HEK293T (cell line): ENCODE results near the gene KRTAP10-8.

ENCODE experiments used
- CTCF ChIA-PET: fragments of 350-600 bp; formaldehyde crosslinking; extraction: SDS; loops from one replicate; lab custom pipeline; 2021; ENCODE audit warnings: antibody characterized with exemption, inconsistent platforms; lab: Yijun Ruan, JAX
- POLR2A ChIA-PET: fragments of 350-600 bp; formaldehyde crosslinking; extraction: SDS; loops from one replicate; lab custom pipeline; 2020; ENCODE audit warnings: antibody characterized with exemption, inconsistent platforms; lab: Yijun Ruan, JAX
- DNase-seq: peaks from one replicate; pipeline ENCODE4 v3.0.0; 2012; ENCODE audit warnings: mixed read lengths; ENCODE audit errors: extremely low spot score
- ARNT ChIP-seq: fragments of 450-650 bp; IDR thresholded peaks from 2 replicates; pipeline ENCODE4 v1.6.1; 2017; ENCODE audit warnings: mild to moderate bottlenecking
- BHLHE40 ChIP-seq: fragments of 450-650 bp; IDR thresholded peaks from 2 replicates; pipeline ENCODE4 v1.6.1; 2016; ENCODE audit warnings: mild to moderate bottlenecking, moderate library complexity, borderline replicate concordance
- CTBP1 ChIP-seq: fragments of 450-650 bp; IDR thresholded peaks from 2 replicates; pipeline ENCODE4 v1.6.1; 2016; ENCODE audit warnings: borderline replicate concordance
- ELF4 ChIP-seq: fragments of 450-650 bp; IDR thresholded peaks from 2 replicates; pipeline ENCODE4 v1.6.1; 2017; ENCODE audit warnings: antibody characterized with exemption
- FOXA1 ChIP-seq: fragments of 450-650 bp; IDR thresholded peaks from 2 replicates; pipeline ENCODE4 v1.6.1; 2016; ENCODE audit warnings: mild to moderate bottlenecking
- FOXK2 ChIP-seq: fragments of 450-650 bp; IDR thresholded peaks from 2 replicates; pipeline ENCODE4 v1.6.1; 2016; ENCODE audit warnings: mild to moderate bottlenecking
- FOXM1 ChIP-seq: fragments of 450-650 bp; IDR thresholded peaks from 2 replicates; pipeline ENCODE4 v1.6.1; 2017; ENCODE audit warnings: mild to moderate bottlenecking, borderline replicate concordance
- HDGF ChIP-seq: fragments of 450-650 bp; IDR thresholded peaks from 2 replicates; pipeline ENCODE4 v1.6.1; 2017; ENCODE audit warnings: antibody characterized with exemption, borderline replicate concordance
- L3MBTL2 ChIP-seq: fragments of 450-650 bp; conservative IDR thresholded peaks from 2 replicates; pipeline ENCODE4 v1.6.1; 2016; ENCODE audit warnings: mild to moderate bottlenecking
- LEF1 ChIP-seq: fragments of 450-650 bp; IDR thresholded peaks from 2 replicates; pipeline ENCODE4 v1.6.1; 2017; ENCODE audit warnings: mild to moderate bottlenecking, borderline replicate concordance
- NFRKB ChIP-seq: fragments of 450-650 bp; IDR thresholded peaks from 2 replicates; pipeline ENCODE4 v1.6.1; 2016; ENCODE audit warnings: mild to moderate bottlenecking, moderate library complexity
- SP1 ChIP-seq: fragments of 450-650 bp; IDR thresholded peaks from 2 replicates; pipeline ENCODE4 v1.6.1; 2017
- SUZ12 ChIP-seq: fragments of 450-650 bp; IDR thresholded peaks from 2 replicates; pipeline ENCODE4 v1.6.1; 2016; ENCODE audit warnings: mild to moderate bottlenecking
- TARDBP ChIP-seq: fragments of 450-650 bp; IDR thresholded peaks from 2 replicates; pipeline ENCODE4 v1.6.1; 2016
- ZNF384 ChIP-seq: fragments of 450-650 bp; IDR thresholded peaks from 2 replicates; pipeline ENCODE4 v1.6.1; 2016
- TF ChIP-seq, protein P1 (sequence below): fragments of 450-650 bp; IDR thresholded peaks from 2 replicates; pipeline ENCODE4 v1.6.1; 2016

Gene KRTAP10-8

GRCh38 chr21:44618504-44618903, 6.6 kb downstream of the KRTAP10-8 start:
- DNase-seq = no peak
- TF ChIP-seq SP1 (no peak), FOXK2 (no peak), NFRKB (no peak), FOXM1 (no peak), TARDBP (no peak), CTBP1 (no peak), ARNT (no peak), HDGF (no peak)
- TF ChIP-seq, protein P1, sequence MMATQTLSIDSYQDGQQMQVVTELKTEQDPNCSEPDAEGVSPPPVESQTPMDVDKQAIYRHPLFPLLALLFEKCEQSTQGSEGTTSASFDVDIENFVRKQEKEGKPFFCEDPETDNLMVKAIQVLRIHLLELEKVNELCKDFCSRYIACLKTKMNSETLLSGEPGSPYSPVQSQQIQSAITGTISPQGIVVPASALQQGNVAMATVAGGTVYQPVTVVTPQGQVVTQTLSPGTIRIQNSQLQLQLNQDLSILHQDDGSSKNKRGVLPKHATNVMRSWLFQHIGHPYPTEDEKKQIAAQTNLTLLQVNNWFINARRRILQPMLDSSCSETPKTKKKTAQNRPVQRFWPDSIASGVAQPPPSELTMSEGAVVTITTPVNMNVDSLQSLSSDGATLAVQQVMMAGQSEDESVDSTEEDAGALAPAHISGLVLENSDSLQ = no peak
- CTCF ChIA-PET = no interaction called here
- POLR2A ChIA-PET = no interaction called here

- ChIA-PET CTCF (no interaction called here), POLR2A (no interaction called here)
- TF ChIP-seq L3MBTL2 (no peak), ELF4 (no peak), SUZ12 (no peak), FOXK2 (no peak), FOXM1 (no peak), LEF1 (no peak), HDGF (no peak), FOXA1 (no peak)
- DNase-seq = no peak
These were observed 7.0 kb downstream of the KRTAP10-8 start for GRCh38 chr21:44618909-44619308.

- DNase-seq = no peak
- POLR2A ChIA-PET = no interaction called here
- CTCF ChIA-PET = no interaction called here
- TF ChIP-seq, protein P1 = no peak
- TF ChIP-seq L3MBTL2 = no peak
- no peak for TF ChIP-seq FOXA1
- no peak for TF ChIP-seq FOXK2
- TF ChIP-seq FOXM1 = no peak
- TF ChIP-seq LEF1 = no peak
These were observed 8.0 kb downstream of the KRTAP10-8 start for GRCh38 chr21:44619886-44620285.

- CTCF ChIA-PET = no interaction called here
- POLR2A ChIA-PET = no interaction called here
- TF ChIP-seq FOXK2 (no peak), FOXA1 (no peak), SUZ12 (no peak), HDGF (no peak), BHLHE40 (no peak), NFRKB (no peak), TARDBP (no peak), ARNT (no peak), SP1 (no peak), L3MBTL2 (no peak), ZNF384 (no peak)
- TF ChIP-seq, protein P1 = no peak
- no peak for DNase-seq
These were observed 11.7 kb downstream of the KRTAP10-8 start for GRCh38 chr21:44623575-44623974.

- POLR2A ChIA-PET = no interaction called here
- DNase-seq = no peak
- CTCF ChIA-PET = interaction anchor here (0.6 kb wide), 1 partner anchor 90 kb away, joined by 3 read pairs; no protein-coding TSS in a partner anchor
- no peak for TF ChIP-seq FOXM1
- TF ChIP-seq CTBP1 = no peak
- no peak for TF ChIP-seq TARDBP
- no peak for TF ChIP-seq FOXK2
- no peak for TF ChIP-seq FOXA1
- no peak for TF ChIP-seq SUZ12
- TF ChIP-seq LEF1 = no peak
- TF ChIP-seq ZNF384 = no peak
- no peak for TF ChIP-seq ARNT
- no peak for TF ChIP-seq NFRKB
- no peak for TF ChIP-seq ELF4
- TF ChIP-seq L3MBTL2 = no peak
- no peak for TF ChIP-seq BHLHE40
- TF ChIP-seq HDGF = no peak
- TF ChIP-seq, protein P1 = no peak
These were observed 13.9 kb downstream of the KRTAP10-8 start for GRCh38 chr21:44625756-44626155.

GRCh38 chr21:44626262-44626661, 14.4 kb downstream of the KRTAP10-8 start:
- TF ChIP-seq CTBP1 = no peak
- TF ChIP-seq TARDBP = no peak
- no peak for TF ChIP-seq HDGF
- TF ChIP-seq SUZ12 = no peak
- no peak for TF ChIP-seq ELF4
- no peak for TF ChIP-seq L3MBTL2
- TF ChIP-seq BHLHE40 = no peak
- no peak for TF ChIP-seq NFRKB
- TF ChIP-seq ZNF384 = no peak
- TF ChIP-seq, protein P1 = no peak
- TF ChIP-seq SP1 = no peak
- TF ChIP-seq FOXA1 = no peak
- no peak for DNase-seq
- POLR2A ChIA-PET = no interaction called here
- CTCF ChIA-PET = no interaction called here
